Activated T-cell treated with anti-CD3 and anti-CD28 coated beads, Interleukin-2, amount 50 U/mL, for 1 hour (primary cell): ENCODE data around the gene TRAPPC10.

Source experiments
- DNase-seq: peaks from one replicate; pipeline ENCODE4 v3.0.0-alpha.2; 2020

Gene TRAPPC10

GRCh38 chr21:44043613-44044012, 31.5 kb downstream of the TRAPPC10 start:
- DNase-seq, result no peak

DNA sequence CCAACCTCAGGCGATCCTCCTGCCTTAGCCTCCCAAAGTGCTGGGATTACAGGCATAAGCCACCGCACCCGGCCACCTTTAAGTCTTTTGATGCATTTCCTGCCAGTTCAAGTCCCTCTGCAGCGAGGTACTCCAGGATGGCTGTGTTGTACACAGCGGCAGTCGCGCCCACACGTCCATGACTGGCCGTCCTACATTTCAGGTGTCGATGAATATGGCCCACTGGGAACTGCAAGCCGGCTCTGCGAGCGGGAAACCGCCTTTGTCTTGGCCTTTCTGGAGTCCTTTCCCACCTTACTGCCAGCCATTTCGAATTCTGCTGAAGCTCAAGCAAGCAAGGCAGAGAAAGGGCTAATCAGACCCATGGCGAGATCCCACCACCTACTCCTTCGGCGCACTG, 34.6 kb downstream of the TRAPPC10 start:
- no peak for DNase-seq

DNA sequence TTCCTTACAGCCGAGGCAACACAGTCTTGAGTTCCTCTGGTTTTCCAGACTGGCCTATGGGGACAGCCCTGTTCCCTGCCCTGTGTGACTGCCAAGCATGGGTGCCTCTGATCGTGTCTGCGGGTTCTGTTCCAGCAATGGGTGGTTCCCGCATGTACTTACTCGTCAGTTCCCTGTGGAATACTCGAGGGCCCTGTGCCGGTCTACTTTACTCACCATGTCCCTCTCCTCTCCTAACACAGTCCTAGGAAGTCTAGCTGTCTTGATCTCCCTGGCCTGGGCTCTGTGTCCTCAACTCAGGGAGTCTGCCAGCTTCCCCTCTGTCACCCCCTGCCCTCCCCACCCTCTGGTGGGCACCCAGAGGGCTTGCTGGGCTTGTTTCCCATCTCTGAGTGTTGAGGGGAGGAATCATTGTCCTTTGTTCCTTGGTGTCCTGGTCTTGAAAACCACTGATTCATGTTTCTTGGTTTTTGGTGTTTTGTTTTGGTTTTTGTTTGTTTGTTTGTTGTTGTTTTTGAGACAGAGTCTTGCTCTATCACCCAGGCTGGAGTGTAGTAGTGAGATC, 36.0 kb downstream of the TRAPPC10 start:
- DNase-seq, result no peak

DNA sequence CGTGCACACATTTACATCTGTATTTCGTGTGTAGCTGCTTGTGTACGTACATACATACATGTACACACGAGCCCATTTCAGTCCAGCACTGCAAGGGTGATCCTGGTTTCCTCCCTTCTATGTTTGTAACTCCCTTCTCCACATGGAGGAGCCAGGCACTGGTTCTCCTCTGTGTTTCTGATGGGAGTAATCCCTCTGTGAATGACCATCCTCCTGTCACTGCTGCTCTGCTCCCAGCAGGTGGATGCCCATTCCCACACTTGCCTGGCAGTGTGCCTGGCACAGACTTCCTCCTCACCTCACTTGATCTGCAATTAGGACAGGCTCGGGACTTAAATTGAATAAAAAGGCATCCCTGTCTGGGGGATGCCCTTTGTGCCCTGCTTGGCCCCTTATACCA, 37.1 kb downstream of the TRAPPC10 start:
- no peak for DNase-seq

DNA sequence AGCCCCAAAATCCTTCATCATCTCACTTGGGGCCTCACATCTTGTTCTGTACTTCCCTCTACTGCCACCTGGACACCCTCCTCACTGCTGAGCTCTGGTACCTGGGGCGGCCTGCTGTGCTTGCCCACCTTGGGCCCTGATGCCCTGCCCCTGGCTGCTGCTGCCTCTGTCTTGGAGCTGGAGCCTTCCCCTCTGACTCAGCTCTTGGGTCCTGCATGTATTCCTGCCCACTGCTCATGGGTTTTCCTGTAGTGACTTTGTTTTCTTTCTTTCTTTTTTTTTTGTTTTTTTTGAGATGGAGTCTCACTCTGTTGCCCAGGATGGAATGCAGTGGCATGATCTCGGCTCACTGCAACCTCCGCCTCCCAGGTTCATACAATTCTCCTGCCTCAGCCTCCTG, 37.5 kb downstream of the TRAPPC10 start:
- DNase-seq, result no peak

GRCh38 chr21:44050276-44050675, 38.2 kb downstream of the TRAPPC10 start:
- DNase-seq, result no peak

- DNase-seq, result no peak
Observed at GRCh38 chr21:44051462-44051941, 39.4 kb downstream of the TRAPPC10 start.

- DNase-seq, result no peak
Observed at GRCh38 chr21:44052071-44052829, 40.1 kb downstream of the TRAPPC10 start.

DNA sequence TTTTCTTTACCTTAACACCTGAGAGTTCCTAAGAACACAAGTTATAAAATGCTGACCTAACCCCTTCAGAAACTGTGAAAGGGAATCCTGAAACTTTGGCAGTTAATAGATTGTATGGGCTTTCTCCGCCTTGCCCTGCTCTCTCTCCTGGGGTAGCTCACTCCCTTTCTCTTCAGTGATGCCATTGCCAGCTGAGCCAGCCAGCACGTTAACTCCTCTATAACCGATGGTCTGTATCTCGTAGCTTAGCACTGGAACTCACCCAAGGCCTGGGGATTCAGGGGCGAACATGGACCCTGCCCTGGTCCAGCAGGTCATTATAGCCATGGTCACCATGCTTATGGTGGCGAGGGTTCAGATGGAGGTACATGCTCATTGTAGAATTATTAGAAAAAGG, 40.7 kb downstream of the TRAPPC10 start:
- no peak for DNase-seq

DNA sequence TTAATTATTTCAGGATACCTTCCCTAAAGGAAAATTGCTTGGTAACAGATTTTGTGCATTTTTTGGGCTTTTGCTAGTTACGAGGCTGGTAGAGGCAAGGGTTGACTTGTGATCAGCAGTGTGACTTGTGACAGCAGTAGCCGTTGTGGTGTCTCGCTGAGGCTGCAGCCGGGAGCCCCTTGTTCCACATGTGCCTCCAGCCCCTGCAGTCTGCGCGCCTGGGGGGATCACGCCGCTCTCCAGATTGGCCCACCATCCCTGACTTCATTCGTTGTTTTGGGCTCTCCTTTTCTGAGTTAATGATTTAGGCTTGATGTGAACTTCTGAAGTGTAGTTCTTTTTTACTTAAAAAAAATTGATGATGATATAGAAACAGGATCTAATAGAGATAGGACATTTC, 41.5 kb downstream of the TRAPPC10 start:
- no peak for DNase-seq

DNA sequence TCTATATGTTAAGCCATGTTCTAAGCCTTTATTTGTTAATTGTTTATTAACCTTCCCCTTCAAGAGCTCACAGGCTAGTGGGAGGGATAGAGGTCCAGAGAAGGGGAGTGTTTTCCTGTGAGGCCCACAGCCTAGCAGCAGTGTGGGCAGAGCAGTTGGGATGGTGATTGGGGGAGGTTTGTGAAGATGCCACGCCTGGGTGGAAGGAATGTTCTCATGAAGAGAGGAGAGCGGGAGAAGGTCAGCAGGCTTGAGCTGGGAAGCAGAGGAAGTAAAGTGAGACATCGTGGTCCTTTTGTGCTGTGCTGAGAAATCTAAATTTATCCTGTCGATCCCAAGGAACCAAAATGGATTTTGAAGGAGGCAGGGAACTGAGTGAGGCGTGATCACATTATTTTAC, 42.6 kb downstream of the TRAPPC10 start:
- no peak for DNase-seq

- no peak for DNase-seq
Observed at GRCh38 chr21:44057055-44057454, 44.9 kb downstream of the TRAPPC10 start.

DNA sequence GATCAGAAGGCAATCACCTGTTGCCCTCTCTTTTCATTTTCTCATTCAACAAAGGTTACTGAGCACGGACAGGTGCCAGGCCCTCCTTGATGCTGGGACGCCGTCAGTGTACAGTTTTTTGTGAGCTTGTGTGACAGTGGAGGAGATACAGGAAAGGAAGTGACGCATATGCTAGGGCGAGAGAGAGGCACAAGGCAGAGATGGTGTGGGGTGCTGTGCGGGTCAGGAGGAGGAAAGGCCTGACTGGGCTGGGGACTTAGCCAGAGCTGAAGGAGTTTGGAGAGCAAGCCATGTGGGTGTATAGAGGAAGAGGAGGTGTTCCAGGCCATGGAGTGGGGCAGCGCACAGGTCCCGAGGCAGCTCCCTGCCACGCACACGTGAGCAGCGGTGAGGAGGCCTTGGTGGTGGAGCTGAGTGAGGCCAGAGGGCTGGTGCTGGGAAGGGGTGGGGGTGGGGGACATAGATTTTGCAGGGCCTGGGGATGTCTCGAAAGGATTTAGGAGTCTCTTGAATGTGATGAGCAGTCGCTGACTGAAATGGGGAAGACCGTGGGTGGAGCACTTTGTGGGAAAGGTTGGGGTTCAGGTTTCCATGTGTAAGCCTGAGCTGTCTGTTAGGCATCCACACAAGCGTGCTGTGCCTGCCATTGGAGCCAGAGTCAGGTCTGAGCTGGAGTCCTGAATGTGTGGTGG, 46.0 kb downstream of the TRAPPC10 start:
- peak; percentile 38 for DNase-seq

DNA sequence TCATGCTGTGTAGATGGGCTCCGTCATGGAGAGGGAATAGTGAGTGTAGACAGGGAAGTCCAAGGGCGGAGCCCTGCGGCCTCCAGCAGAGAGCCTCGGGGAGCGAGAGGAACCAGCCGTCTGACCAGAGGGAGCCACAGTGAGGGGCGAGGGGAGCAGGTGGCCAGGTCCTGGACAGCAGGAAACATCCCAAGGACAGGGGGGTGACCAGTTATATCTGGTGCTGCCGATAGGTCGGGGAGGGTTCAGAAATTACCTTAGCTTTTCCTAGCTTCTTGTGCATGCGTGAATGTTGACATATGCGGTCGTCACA, 46.5 kb downstream of the TRAPPC10 start:
- DNase-seq, result no peak

DNA sequence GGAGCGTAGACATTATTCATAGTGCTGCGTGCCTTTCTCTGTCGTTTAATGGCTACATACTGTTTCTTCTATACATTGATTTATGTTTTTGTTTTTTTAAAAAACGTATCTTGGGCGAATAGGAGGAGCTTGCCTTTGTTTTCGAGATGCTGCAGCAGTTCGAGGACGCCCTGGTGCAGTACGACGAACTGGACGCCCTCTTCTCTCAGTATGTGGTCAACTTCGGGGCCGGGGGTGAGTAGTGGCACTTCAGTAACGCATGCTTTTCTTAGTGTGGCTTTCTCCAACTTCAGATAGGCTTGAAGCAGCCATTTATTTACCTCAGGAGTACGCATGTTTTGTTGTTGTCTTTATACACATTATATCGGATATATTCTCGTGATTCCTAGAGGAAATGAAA, 46.9 kb downstream of the TRAPPC10 start:
- DNase-seq, result no peak

- no peak for DNase-seq
Observed at GRCh38 chr21:44059710-44060109, 47.6 kb downstream of the TRAPPC10 start.

DNA sequence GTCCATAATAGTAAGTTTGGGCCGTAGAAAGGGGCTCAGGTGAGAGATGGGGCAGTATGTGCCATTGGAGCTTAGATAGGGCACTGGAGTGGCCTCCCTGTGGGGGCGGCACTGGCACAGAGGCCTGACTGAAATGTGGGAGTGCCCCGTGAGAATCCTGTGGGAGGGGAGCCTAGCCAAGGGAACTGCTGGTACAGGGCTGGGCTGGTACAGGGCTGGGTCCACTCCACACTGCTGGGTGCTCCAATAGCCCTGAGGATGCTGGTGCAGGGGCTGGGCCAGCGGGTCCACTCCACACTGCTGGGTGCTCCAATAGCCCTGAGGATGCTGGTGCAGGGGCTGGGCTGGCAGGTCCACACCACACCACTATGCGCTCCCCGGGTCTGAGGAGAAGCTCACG, 50.3 kb downstream of the TRAPPC10 start:
- DNase-seq, result no peak

- no peak for DNase-seq
Observed at GRCh38 chr21:44063151-44063912, 51.2 kb downstream of the TRAPPC10 start.

- no peak for DNase-seq
Observed at GRCh38 chr21:44064852-44065403, 52.8 kb downstream of the TRAPPC10 start.

GRCh38 chr21:44065428-44065827, 53.3 kb downstream of the TRAPPC10 start:
- peak; percentile 79 for DNase-seq

DNA sequence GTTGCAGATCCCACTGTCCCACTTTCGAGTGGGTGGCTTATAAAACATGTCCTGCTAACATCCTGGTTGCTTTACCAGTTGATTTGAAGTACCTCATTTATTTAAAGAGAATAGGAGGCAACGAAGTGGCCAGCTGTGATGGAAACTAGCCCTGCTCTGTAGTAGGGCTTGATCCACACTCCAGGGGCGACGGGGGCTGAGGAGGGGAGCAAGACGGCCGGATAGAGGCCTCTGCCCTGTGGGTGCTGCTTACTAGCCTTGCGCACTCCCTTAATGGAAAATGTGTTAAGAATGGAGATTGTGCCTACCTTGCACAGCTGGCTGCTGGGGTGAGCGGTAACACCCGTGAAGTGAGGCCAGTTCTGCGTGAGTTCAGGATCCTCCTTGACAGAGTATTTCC, 54.0 kb downstream of the TRAPPC10 start:
- DNase-seq, result no peak

DNA sequence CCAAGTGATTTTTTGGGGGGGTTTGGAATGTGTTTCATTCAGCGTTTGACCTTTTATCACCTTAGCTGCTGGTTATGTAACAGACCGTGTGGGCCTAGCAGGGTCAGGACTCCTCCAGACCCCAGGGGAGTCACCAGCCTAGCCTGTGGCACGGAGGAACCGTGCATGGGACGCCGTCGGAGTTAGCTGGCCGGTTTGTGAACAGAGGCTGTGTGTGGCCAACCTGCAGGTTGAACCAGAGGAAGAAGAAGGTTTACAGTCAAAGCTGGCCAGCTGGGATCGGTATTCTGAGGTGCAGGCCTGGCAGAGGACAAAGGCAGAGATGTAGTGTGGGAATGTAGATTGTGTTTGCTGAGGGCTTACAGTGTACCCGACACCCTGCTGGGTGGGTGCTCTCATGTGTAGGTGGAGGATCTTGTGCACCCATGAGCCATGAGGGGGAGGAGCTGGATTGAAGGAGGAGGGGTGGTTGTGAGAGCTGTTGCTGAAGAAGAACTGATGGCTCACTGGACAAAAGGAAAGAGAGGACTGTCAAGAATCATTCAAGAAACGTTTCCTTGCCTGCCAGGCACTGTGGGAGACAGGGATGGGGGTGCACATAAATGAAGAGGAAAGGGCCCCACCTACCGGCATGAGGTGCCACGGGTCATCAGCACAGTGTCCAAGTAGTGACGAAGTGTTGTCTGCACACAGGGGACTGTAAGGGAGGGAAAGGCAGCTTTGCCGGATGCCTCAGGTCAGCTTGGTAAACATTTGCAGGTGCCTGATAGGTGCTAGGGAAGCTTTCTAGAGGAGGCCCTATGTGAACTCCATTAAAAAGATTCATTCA, 55.1 kb downstream of the TRAPPC10 start:
- DNase-seq, result no peak
